HCT116 (cell line): ENCODE results near the gene PSG7. TPM values are rescaled to one million over a fixed set of nuclear protein-coding genes. Genes with fewer than 3 reads are reported as not detected.
"Not testable (repeated sequence)": the region's sequence is repeated elsewhere in the genome, so short reads cannot be mapped to it uniquely, and the experiment has no call there.

Experiments
- ATAC-seq: fragments of 200-7000 bp; cut with Tn5 transposase; 2 replicates; pipeline ENCODE4 v1.9.1; 2020; ENCODE audit warnings: mild to moderate bottlenecking, moderate library complexity
- BruUV-seq: library from RNA; stranded (reverse); fragments of 400-500 nt; replicated peaks from 2 replicates; lab custom pipeline; 2021; lab: Mats Ljungman, UMichigan
- CTCF ChIA-PET: fragments of 300-600 bp; sonication (Branson Sonifier 250); formaldehyde crosslinking; loops from one replicate; lab custom pipeline; 2021; ENCODE audit warnings: antibody characterized with exemption; lab: Charles Lee
- POLR2A ChIA-PET: fragments of 300-600, 350-600 bp; sonication (Branson Sonifier 250); formaldehyde crosslinking; loops from one replicate; lab custom pipeline; 2021; ENCODE audit warnings: antibody characterized with exemption; lab: Charles Lee
- RAD21 ChIA-PET, 2 experiments: fragments of 300-600 bp; sonication (Branson Sonifier 250); formaldehyde crosslinking; loops; one replicate each; lab custom pipeline; 2023; ENCODE audit warnings: low total read pairs in 2 of 2; ENCODE audit not compliant: uncharacterized antibody in 2 of 2, unreplicated experiment in 2 of 2, low non-redundant PET in 1 of 2; lab: Charles Lee
- DNase-seq: peaks from one replicate; pipeline ENCODE4 v3.0.0-alpha.2; 2010; ENCODE audit warnings: low read depth, low spot score
- H2AFZ ChIP-seq: fragments of 200-600 bp; shearing (Covaris generic), sonication (generic); 2 replicates; pipeline ENCODE4 v1.6.1; 2017; ENCODE audit warnings: low read depth, mixed run types, mixed read lengths, antibody characterized with exemption, low read length; ENCODE audit not compliant: poor library complexity, severe bottlenecking
- H3K27ac ChIP-seq: 2 replicates; pipeline ENCODE4 v1.5.1; 2012; ENCODE audit warnings: low read depth, low read length
- H3K27me3 ChIP-seq: fragments of 200-600 bp; sonication (generic); 2 replicates; pipeline ENCODE4 v1.6.1; 2016; ENCODE audit warnings: mixed run types, low read length, mixed read lengths; ENCODE audit not compliant: insufficient read depth
- H3K36me3 ChIP-seq, 2 experiments: fragments of 200-500 bp in 1 of 2; fragments of 200-600 bp in 1 of 2; sonication (Bioruptor generic) in 1 of 2; sonication (generic) in 1 of 2; 2 replicates each; pipeline versions ENCODE4 v1.5.1 to v1.6.1; 2014 to 2016; ENCODE audit warnings: low read length in 2 of 2, inconsistent platforms in 1 of 2, mixed read lengths in 1 of 2, mixed run types in 1 of 2; ENCODE audit not compliant: insufficient read depth in 2 of 2, control insufficient read depth in 1 of 2
- H3K4me1 ChIP-seq, 2 experiments: fragments of 200-600 bp in 1 of 2; sonication (generic) in 1 of 2; 2 replicates each; pipeline versions ENCODE4 v1.5.1 to v1.6.1; 2012 to 2017; ENCODE audit warnings: low read length in 2 of 2, inconsistent platforms in 1 of 2, mild to moderate bottlenecking in 1 of 2, mixed read lengths in 1 of 2, mixed run types in 1 of 2, moderate library complexity in 1 of 2; ENCODE audit not compliant: insufficient read depth in 2 of 2, control insufficient read depth in 1 of 2
- H3K4me2 ChIP-seq: fragments of 200-600 bp; sonication (generic); 2 replicates; pipeline ENCODE4 v1.6.1; 2017; ENCODE audit warnings: mixed run types, low read length, mixed read lengths
- H3K4me3 ChIP-seq, 2 experiments: fragments of 200-600 bp in 1 of 2; sonication (generic) in 1 of 2; replicated peaks in 1 of 2; 2 replicates each; pipeline ENCODE4 v1.5.1; 2011 to 2016; ENCODE audit warnings: low read length in 2 of 2, control low read depth in 1 of 2, low read depth in 1 of 2, mild to moderate bottlenecking in 1 of 2, mixed read lengths in 1 of 2, mixed run types in 1 of 2
- H3K79me2 ChIP-seq: fragments of 200-600 bp; sonication (generic); 2 replicates; pipeline ENCODE4 v1.6.1; 2017; ENCODE audit warnings: mild to moderate bottlenecking, mixed run types, low read length, moderate library complexity, mixed read lengths; ENCODE audit not compliant: insufficient read depth
- H3K9ac ChIP-seq: fragments of 200-600 bp; sonication (generic); 2 replicates; pipeline ENCODE4 v1.6.1; 2016; ENCODE audit warnings: low read length, mixed read lengths
- H3K9me2 ChIP-seq: fragments of 200-600 bp; sonication (generic), shearing (Covaris generic); 2 replicates; pipeline ENCODE4 v1.6.1; 2017; ENCODE audit warnings: mixed run types, mild to moderate bottlenecking, moderate library complexity; ENCODE audit not compliant: insufficient read depth
- H3K9me3 ChIP-seq, 2 experiments: fragments of 200-500 bp in 1 of 2; fragments of 200-600 bp in 1 of 2; sonication (Bioruptor generic) in 1 of 2; sonication (generic) in 1 of 2; 2 replicates each; pipeline ENCODE4 v1.6.1; 2014 to 2017; ENCODE audit warnings: low read length in 2 of 2, mixed read lengths in 2 of 2, inconsistent platforms in 1 of 2, low read depth in 1 of 2, mild to moderate bottlenecking in 1 of 2, mixed run types in 1 of 2, moderate library complexity in 1 of 2; ENCODE audit not compliant: control insufficient read depth in 1 of 2, insufficient read depth in 1 of 2
- H4K20me1 ChIP-seq: fragments of 200-600 bp; sonication (generic), shearing (Covaris generic); 2 replicates; pipeline ENCODE4 v1.6.1; 2017; ENCODE audit warnings: mixed run types, mild to moderate bottlenecking, moderate library complexity; ENCODE audit not compliant: insufficient read depth
- CTCF ChIP-seq, 3 experiments: fragments of 200-600 bp in 1 of 3; sonication (generic) in 1 of 3; IDR thresholded peaks in 2 of 3; conservative IDR thresholded peaks in 1 of 3; 2 replicates each; pipeline ENCODE4 v1.5.1; 2012 to 2017; ENCODE audit warnings: low read depth in 2 of 3, low read length in 2 of 3, antibody characterized with exemption in 1 of 3, borderline replicate concordance in 1 of 3, control low read depth in 1 of 3, mild to moderate bottlenecking in 1 of 3, mixed read lengths in 1 of 3, mixed run types in 1 of 3, moderate library complexity in 1 of 3; ENCODE audit not compliant: insufficient read depth in 1 of 3
- EGR1 ChIP-seq: IDR thresholded peaks from 2 replicates; pipeline ENCODE4 v1.6.1; 2012; ENCODE audit warnings: low read depth
- EZH2 ChIP-seq: fragments of 200-600 bp; sonication (generic); IDR thresholded peaks from 2 replicates; pipeline ENCODE4 v1.6.1; 2017; ENCODE audit warnings: antibody characterized with exemption, mixed run types
- EZH2phosphoT487 ChIP-seq: fragments of 200-600 bp; IDR thresholded peaks from 2 replicates; pipeline ENCODE4 v1.6.1; 2018; ENCODE audit warnings: antibody characterized with exemption, borderline replicate concordance
- POLR2A ChIP-seq: IDR thresholded peaks from 2 replicates; pipeline ENCODE4 v1.7.0; 2011; ENCODE audit warnings: borderline replicate concordance; ENCODE audit not compliant: insufficient read depth, insufficient read length; ENCODE audit errors: extremely low read depth
- POLR2AphosphoS5 ChIP-seq: IDR thresholded peaks from 2 replicates; pipeline ENCODE4 v1.6.1; 2011; ENCODE audit warnings: mild to moderate bottlenecking, low read depth, low read length, moderate library complexity
- RAD21 ChIP-seq: IDR thresholded peaks from 2 replicates; pipeline ENCODE4 v1.6.1; 2012; ENCODE audit warnings: low read depth, mild to moderate bottlenecking
- REST ChIP-seq: IDR thresholded peaks from 2 replicates; pipeline ENCODE4 v1.6.1; 2012; ENCODE audit warnings: low read depth
- SIN3A ChIP-seq: IDR thresholded peaks from 2 replicates; pipeline ENCODE4 v1.6.1; 2012; ENCODE audit warnings: low read depth
- SP1 ChIP-seq: IDR thresholded peaks from 2 replicates; pipeline ENCODE4 v1.6.1; 2012; ENCODE audit warnings: low read depth
- SRF ChIP-seq: IDR thresholded peaks from 2 replicates; pipeline ENCODE4 v1.6.1; 2012; ENCODE audit warnings: low read depth
- TCF7L2 ChIP-seq: IDR thresholded peaks from 2 replicates; pipeline ENCODE4 v1.7.0; 2011; ENCODE audit warnings: borderline replicate concordance, inconsistent platforms; ENCODE audit not compliant: insufficient read depth, insufficient read length; ENCODE audit errors: extremely low read depth
- ZBTB33 ChIP-seq: IDR thresholded peaks from 2 replicates; pipeline ENCODE4 v1.6.1; 2011; ENCODE audit warnings: mild to moderate bottlenecking, low read length, moderate library complexity; ENCODE audit not compliant: insufficient replicate concordance; ENCODE audit errors: extremely low read depth
- intact Hi-C: fragments of 100-400 bp; cut with micrococcal nuclease; formaldehyde crosslinking; loops from 2 replicates; pipeline ENCODE4 v1.10.0; 2022
- total RNA-seq: library from RNA; stranded (reverse); gene quantifications from one replicate; pipeline ENCODE4 v1.2.1, GENCODE V29; 2021; ENCODE audit not compliant: unreplicated experiment

PSG7 gene
- total RNA-seq, 1 experiment from 2014 or later, result not detected

- H3K9ac ChIP-seq, ATAC-seq, H3K4me3 ChIP-seq, CTCF ChIA-PET, DNase-seq, H3K27ac ChIP-seq, RAD21 ChIA-PET, intact Hi-C loops, H3K4me2 ChIP-seq, POLR2A ChIA-PET, H4K20me1 ChIP-seq, H3K27me3 ChIP-seq, BruUV-seq, H3K9me3 ChIP-seq, H3K9me2 ChIP-seq, H3K79me2 ChIP-seq, H3K36me3 ChIP-seq, H2AFZ ChIP-seq: not testable (repeated sequence)
- TF ChIP-seq RAD21 (0 out of 2 replicates have a peak, but pooled peaks have one; percentile 21), CTCF (IDR thresholded peaks at IDR 0.05 in 2 of 3, conservative IDR thresholded peaks at IDR 0.05 in 1 of 3; ENCODE audit: borderline replicate concordance in 1 of 3, insufficient read depth in 1 of 3, low read depth in 2 of 3, low read length in 2 of 3) (peak in 2 of 3 experiments; percentile 39 to 50; a peak in 5 of 6 replicates)
- H3K4me1 ChIP-seq, result peaks cover 0 to 10% of the 10 kb centered on the region in 2 experiments; a peak in 2 of 4 replicates
Observed at GRCh38 chr19:42930214-42930613, 6.8 kb downstream of the PSG7 start.

GRCh38 chr19:42928896-42929295 lies 8.1 kb downstream of the PSG7 start:
- ATAC-seq, result no peak
- Histone ChIP-seq H3K4me2 (no peak overlapping the region), H3K4me3 (no peak overlapping the region), H3K4me1 (peaks cover 0 to 10% of the 10 kb centered on the region in 2 experiments; a peak in 2 of 4 replicates), H3K27me3 (no peaks in the 10 kb centered on the region), H3K36me3 (no peaks in the 10 kb centered on the region), H3K79me2 (no peaks in the 10 kb centered on the region), H3K9ac (no peak overlapping the region), H3K9me2 (no peaks in the 10 kb centered on the region), H3K9me3 (no peaks in the 10 kb centered on the region), H3K27ac (no peak overlapping the region), H2AFZ (no peak overlapping the region), H4K20me1 (no peaks in the 10 kb centered on the region)
- RAD21 ChIA-PET, result no interaction called here
- POLR2A ChIA-PET, result no interaction called here
- no peak for DNase-seq
- BruUV-seq, result no TSS peak
- intact Hi-C loops, result no loop called here
- CTCF ChIA-PET, result no interaction called here
- no peak for TF ChIP-seq SP1
- no peak for TF ChIP-seq EZH2phosphoT487
- no peak for TF ChIP-seq POLR2AphosphoS5
- TF ChIP-seq EZH2, result no peak
- TF ChIP-seq EGR1, result no peak
- TF ChIP-seq ZBTB33, result no peak
- no peak for TF ChIP-seq SRF
- no peak for TF ChIP-seq TCF7L2
- no peak for TF ChIP-seq REST
- TF ChIP-seq SIN3A, result no peak
- TF ChIP-seq POLR2A, result no peak
